Fibroblast of pulmonary artery (primary cell): ENCODE results near the gene MACROH2A1.

Experiments
- DNase-seq: peaks from one replicate; pipeline ENCODE4 v3.0.0-alpha.2; 2010; ENCODE audit warnings: low read depth
- H3K4me3 ChIP-seq: replicated peaks from 2 replicates; pipeline ENCODE4 v1.5.1; 2011; ENCODE audit warnings: low read depth, mild to moderate bottlenecking, control low read depth, low read length, moderate library complexity
- TF ChIP-seq, protein P1 (sequence below): IDR thresholded peaks from 2 replicates; pipeline ENCODE4 v1.5.1; 2011; ENCODE audit warnings: mild to moderate bottlenecking, control low read depth, low read length, inconsistent platforms; ENCODE audit errors: missing control alignments

The MACROH2A1 gene

DNA sequence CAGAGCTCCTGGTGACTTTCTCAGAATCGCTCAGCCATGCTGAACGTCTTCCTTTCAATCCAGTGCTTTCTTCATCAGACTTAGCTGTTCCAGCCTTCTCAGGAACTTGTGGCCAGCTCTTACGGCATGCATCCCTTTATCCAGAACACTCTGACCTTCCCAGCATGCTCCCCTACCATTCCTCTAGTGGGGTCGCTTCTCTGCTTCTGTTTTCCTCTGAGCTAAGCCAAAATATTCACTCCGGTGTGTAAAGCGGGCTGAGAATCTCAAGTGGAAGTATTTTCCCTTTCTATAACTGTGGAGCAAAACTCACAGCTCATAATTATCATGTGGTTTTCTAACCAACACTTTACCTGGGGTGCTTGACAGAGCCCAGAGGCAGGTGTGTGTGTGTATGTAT lies 41.9 kb upstream of the MACROH2A1 start:
- DNase-seq = no peak
- H3K4me3 ChIP-seq = no peak overlapping the region
- TF ChIP-seq, protein P1, sequence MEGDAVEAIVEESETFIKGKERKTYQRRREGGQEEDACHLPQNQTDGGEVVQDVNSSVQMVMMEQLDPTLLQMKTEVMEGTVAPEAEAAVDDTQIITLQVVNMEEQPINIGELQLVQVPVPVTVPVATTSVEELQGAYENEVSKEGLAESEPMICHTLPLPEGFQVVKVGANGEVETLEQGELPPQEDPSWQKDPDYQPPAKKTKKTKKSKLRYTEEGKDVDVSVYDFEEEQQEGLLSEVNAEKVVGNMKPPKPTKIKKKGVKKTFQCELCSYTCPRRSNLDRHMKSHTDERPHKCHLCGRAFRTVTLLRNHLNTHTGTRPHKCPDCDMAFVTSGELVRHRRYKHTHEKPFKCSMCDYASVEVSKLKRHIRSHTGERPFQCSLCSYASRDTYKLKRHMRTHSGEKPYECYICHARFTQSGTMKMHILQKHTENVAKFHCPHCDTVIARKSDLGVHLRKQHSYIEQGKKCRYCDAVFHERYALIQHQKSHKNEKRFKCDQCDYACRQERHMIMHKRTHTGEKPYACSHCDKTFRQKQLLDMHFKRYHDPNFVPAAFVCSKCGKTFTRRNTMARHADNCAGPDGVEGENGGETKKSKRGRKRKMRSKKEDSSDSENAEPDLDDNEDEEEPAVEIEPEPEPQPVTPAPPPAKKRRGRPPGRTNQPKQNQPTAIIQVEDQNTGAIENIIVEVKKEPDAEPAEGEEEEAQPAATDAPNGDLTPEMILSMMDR = no peak

DNA sequence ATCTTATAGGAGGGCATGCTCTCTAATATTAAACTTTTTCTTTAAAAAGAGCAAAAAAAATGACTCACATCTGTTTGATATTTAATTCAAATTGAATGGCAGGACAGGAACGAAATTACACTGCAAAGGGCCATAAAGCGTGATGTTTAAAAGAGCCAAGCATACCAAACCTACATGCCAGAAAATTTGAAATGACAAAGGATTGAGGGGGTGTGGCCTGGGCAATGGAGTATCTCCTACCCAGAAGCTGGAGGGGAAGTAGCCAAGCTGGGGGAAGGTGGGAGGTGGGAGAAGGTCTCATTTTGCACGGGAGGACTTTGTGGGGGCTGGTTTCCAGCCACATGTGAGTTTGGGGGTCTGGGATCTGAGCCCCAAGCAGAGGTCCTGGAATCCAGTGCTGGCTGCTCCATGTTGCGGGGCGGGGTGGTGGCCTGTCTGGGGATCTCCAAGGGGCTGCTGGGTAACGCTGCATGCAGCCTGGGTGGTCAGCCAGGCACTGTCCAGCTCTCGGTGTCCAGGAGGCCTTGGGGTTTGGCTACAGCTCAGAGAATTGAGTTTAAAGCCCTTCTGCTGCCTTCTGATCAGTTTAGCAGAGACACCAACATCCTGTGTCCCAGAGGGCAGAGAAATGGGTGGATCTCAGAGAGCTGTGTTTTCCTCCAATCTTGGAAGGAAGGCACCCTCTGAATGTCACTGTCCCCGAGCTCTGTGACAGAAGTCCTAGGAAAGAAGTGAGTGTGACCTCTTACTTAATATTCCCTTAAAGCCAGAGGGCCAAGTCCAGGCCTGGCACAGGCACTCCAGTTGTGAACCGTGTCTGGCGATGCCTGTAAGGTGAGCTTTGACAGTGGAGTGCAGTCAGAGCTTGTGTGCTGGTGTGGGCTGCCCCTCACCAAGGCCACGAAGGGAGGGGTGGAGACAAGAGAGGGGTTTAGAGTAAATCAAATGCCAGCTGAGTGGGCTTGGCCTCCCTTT lies 40.5 kb upstream of the MACROH2A1 start:
- DNase-seq = no peak
- TF ChIP-seq, protein P1 = no peak
- H3K4me3 ChIP-seq = no peak overlapping the region

DNA sequence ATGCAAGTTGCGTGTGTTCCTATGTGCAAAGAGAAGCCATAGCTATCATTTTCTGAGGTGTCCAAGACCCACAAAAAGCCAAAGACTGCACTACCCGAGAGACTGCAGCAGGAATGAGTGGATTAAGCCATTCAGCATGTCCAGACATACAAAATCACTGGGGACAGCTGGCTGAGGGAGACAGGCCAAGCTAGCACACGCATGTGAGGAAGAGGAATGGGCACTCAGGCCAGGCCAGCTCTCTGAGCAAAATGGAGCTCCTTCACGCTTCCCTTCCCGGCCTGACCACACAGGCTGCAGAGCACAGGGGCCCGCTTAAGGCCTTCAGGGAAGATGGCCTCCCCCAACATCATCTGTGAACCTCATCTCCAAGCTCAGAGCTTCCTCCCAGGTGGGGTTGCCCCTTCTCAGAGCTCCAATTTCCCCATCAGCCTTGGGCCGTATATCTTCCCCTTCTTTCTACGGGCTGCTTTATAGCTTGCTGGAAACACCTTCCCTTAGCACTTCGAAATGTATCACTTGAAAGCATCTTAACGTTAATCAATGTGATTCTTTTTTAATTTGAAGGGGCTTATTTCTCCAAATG lies 39.7 kb upstream of the MACROH2A1 start:
- TF ChIP-seq, protein P1 = no peak
- no peak for DNase-seq
- no peak overlapping the region for H3K4me3 ChIP-seq

DNA sequence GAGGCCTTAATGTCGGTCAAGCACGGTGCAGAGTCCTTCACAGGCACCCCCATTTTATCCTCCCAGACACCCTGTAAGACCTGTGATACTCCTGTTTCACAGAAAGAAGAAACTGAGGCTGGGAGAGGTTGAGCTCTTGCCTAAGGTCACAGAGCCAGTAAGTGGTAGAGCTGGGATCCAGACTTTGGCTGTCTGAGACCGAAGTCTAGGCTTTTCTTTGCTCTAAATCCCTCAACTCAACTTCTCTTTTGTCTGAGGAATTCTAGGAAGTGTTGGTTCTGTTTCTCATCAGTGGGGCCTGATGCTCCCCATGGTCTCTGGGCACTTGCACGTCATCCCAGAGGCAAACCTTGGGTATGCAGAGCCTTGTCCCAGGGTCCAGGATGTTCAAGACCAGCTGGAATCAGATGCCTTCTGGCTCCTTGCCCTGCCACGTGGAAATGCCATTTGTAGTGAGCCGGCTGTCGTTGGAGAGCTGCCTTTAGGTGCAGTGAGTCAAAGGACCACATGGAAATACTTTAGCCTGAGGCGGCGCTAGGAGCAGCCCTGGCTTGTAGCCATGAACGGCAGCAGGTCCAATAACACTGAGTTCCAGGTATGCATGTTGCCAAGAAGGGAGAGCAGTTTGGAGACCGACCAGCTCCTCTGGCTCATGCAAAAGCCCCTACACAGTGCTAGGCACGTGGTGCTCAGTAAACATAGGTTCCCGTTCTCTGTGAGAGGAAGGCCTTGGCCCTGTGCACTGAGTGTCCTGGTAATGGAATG lies 38.9 kb upstream of the MACROH2A1 start:
- peak; percentile 84 for DNase-seq
- H3K4me3 ChIP-seq = no peak overlapping the region
- TF ChIP-seq, protein P1 = no peak

DNA sequence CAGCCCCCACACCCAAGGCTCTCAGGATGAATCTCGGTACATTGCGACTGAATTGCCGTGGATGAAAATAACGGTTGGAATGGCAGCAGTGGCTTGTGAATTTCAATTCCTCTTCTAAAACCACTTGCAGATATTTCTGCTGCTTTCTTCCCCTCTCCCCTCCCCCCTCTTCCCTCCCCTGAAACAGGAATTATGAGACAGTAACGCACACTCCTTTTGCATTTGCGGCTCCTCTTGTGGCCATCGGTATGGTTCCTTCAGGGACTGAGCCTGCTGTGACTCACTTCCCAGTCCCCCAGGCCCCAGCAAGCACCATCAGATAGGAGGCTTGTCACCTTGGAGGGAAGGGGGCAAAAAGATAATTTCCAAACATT lies 38.4 kb upstream of the MACROH2A1 start:
- TF ChIP-seq, protein P1 = no peak
- no peak overlapping the region for H3K4me3 ChIP-seq
- no peak for DNase-seq

DNA sequence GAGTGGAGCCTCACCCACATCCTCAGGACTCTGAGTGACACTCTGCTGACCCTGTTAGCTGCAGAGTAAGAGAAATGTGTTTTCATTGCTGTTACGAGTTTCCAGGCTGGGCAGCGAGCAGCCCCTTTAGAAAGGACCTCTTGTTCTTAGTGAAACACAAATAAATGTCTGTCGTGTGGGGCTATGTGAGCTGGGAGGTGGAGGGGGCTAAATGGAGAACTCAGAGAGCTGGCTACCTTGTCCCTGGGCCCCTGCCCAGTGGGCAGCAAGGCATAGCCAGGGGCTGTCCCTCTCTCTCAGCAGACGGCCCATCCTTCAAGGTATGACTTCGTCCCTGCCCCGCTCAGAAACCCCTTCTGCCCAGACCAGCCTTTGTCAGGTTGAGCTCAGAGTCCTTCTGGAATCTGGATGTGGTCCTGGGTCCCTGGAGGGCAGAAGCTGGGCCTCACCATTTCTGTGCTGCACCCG lies 38.0 kb upstream of the MACROH2A1 start:
- H3K4me3 ChIP-seq = no peak overlapping the region
- no peak for DNase-seq
- TF ChIP-seq, protein P1 = no peak
